GM19468 (cell line): ENCODE measurements around the gene MAS1.

Source experiments
- ATAC-seq: cut with Tn5 transposase; IDR thresholded peaks from one replicate; pipeline ENCODE4 v1.9.1; 2021; ENCODE audit warnings: mild to moderate bottlenecking, moderate library complexity, moderate number of reproducible peaks; ENCODE audit not compliant: unreplicated experiment; ENCODE audit errors: extremely low read depth

Gene MAS1

GRCh38 chr6:159878341-159878740 lies 12.4 kb upstream of the MAS1 start:
- ATAC-seq = no peak

GRCh38 chr6:159879856-159880255 lies 10.9 kb upstream of the MAS1 start:
- ATAC-seq = no peak

GRCh38 chr6:159880412-159880975 lies 10.3 kb upstream of the MAS1 start:
- no peak for ATAC-seq

GRCh38 chr6:159884720-159885119 lies 6.1 kb upstream of the MAS1 start:
- no peak for ATAC-seq

GRCh38 chr6:159886270-159886669 lies 4.5 kb upstream of the MAS1 start:
- ATAC-seq = no peak

GRCh38 chr6:159887146-159887545 lies 3.6 kb upstream of the MAS1 start:
- no peak for ATAC-seq

GRCh38 chr6:159887761-159888160 lies 3.0 kb upstream of the MAS1 start:
- ATAC-seq = no peak

- no peak for ATAC-seq
These were observed 587 bp upstream of the MAS1 start for GRCh38 chr6:159890201-159890600.

GRCh38 chr6:159892053-159892452 lies 1.3 kb downstream of the MAS1 start:
- no peak for ATAC-seq

GRCh38 chr6:159893064-159893463 lies 2.3 kb downstream of the MAS1 start:
- ATAC-seq = no peak

- no peak for ATAC-seq
These were observed 4.2 kb downstream of the MAS1 start for GRCh38 chr6:159894991-159895390.

- no peak for ATAC-seq
These were observed 6.8 kb downstream of the MAS1 start for GRCh38 chr6:159897603-159898002.

- no peak for ATAC-seq
These were observed 7.7 kb downstream of the MAS1 start for GRCh38 chr6:159898519-159898918.

GRCh38 chr6:159899994-159900745 lies 9.4 kb downstream of the MAS1 start:
- ATAC-seq = no peak

- no peak for ATAC-seq
These were observed 11.8 kb downstream of the MAS1 start for GRCh38 chr6:159902620-159903019.

- ATAC-seq = peak; percentile 46
These were observed 13.7 kb downstream of the MAS1 start for GRCh38 chr6:159904497-159904911.

GRCh38 chr6:159906400-159906799 lies 15.6 kb downstream of the MAS1 start:
- no peak for ATAC-seq

GRCh38 chr6:159908535-159908934 lies 17.7 kb downstream of the MAS1 start:
- no peak for ATAC-seq

- ATAC-seq = no peak
These were observed 18.2 kb downstream of the MAS1 start for GRCh38 chr6:159908979-159909378.

GRCh38 chr6:159910342-159910741 lies 19.6 kb downstream of the MAS1 start:
- no peak for ATAC-seq

- no peak for ATAC-seq
These were observed 22.6 kb downstream of the MAS1 start for GRCh38 chr6:159913375-159913774.
